GM19438 (cell line): ENCODE data around the gene C3orf20.

ENCODE experiments used
- ATAC-seq: cut with Tn5 transposase; IDR thresholded peaks from one replicate; pipeline ENCODE4 v1.9.1; 2021; ENCODE audit warnings: low read depth; ENCODE audit not compliant: unreplicated experiment

The C3orf20 gene

DNA sequence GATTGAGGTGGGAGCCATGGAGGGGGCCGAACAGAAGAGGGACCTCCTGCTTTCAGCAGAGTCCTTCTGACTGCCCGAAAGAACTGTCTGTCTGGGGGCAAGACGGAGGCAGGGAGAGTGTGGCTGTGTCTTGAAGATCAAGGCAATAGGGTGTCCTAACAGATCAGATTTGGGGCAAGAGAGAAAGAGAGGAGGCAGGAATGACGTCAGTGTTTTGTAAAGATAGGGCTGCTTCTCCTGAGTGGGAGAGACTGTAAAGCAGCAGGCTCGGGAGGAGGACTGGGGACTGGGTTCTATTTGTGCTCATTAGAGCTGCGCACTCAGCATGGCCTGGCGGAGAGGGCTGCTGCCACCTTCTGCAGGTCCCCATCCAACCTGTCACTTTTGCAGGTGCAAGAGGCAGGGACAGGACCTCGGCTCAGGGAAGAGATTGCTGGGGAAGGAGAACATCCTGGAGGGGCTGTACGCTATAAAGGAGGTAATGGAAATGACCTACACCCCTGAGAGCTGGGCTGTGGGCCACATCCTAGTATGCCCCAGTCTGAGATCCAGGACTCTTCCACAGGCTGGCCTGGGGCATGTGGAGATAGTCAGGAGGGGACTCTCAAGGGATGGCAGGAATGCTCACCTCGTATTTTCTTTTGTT lies 114.8 kb downstream of the C3orf20 start:
- no peak for ATAC-seq

DNA sequence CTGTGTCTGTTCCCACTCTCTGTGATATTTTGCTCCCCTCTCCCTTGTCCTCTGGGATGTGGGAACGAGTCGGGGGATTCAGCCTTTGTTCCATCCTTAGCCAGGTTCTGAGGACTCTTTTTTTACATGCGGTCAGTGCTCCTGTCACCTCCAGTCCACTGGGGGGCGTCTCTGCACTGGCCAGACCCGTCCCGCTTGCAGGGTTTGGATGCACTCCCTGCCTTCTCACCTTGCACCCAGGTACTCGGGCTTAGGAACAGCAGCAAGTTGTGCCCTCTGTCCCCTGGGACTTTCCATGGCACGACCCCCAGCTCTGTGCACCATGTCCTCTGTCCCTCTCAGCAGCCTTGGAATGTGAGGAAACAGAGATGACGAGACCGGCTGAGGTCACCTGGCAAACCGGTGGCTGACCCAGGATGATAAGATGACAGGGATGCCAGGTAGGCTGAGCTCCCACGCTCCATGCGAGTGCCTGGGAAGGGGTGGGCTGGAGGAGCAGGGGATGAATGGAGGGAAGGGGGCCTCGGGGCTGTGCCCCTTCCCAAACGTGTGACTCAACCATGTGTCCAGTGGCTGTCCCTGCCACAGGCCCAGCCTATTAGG lies 116.5 kb downstream of the C3orf20 start:
- ATAC-seq: no peak

DNA sequence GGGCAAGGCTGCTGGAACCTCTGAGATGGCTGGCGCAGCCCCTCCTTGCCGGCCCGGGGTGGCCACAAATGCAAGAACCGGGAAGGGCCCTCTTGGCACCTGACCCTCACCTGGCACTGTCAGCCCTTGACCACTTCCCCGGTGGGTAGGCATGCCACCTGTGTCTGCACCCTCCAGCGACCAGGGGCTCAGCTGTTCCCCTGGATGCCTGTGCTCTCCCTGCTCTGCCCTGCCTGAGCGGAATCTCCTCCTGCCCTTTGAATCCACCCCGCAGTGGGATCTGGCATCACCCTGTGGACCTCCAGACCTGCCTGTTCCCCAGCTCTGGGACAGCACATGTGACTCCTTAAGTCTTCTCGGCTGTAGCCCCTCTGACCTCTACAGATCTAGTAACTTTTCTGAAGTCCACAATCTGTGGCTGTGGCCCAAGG lies 117.8 kb downstream of the C3orf20 start:
- ATAC-seq: no peak

DNA sequence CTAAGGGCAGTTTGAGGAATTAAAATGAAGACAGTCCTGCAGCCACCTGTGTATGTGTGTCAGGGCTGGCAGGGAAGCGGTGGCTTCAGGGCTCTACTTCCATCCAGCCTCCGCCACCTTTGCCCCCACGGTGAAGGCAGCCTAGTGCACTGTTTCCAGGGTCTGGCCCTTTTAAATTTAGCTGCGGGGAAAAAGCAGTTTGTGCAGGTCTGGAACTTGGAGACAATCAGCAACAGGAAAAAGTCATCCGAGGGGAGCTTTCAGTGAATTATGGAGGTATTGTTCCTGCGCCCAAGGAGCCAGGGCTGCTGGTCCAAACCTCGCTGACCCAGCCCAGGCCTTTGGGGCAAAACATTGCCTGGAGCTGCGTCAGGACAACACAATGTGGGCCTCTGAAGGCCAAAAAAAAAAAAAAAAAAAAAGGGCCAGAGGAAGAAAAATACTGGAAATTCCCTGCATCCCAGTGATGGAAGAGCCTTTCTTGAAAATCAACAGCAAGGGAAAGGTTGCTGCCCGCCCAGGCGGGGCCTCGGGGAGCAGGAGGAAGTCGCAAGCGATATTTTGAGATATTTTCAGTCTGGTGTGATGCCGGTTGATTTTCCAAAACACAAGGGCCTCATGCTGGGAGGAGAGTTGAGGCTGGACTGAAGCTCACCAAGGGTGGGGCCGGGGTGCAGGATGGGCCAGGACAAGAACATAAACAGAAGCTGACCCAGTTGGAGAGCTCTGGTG lies 118.4 kb downstream of the C3orf20 start:
- no peak for ATAC-seq

DNA sequence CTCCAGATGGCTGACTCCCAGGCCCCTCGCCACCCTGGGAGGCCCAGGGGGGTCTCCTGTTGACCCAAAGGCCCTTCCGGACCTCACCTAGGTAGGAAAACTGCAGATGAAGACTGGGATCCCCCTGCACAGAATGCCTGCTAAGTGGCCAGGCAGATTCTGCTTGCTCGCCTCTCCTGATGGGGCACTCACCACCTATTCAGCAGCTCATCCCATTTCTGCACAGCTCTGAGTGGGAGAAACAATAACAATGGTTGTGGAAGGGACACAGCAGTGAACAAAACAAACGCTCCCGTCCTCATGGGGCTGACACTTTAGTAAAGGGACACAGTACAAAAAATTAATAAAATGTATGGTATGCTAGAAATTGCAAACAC lies 118.9 kb downstream of the C3orf20 start:
- no peak for ATAC-seq

DNA sequence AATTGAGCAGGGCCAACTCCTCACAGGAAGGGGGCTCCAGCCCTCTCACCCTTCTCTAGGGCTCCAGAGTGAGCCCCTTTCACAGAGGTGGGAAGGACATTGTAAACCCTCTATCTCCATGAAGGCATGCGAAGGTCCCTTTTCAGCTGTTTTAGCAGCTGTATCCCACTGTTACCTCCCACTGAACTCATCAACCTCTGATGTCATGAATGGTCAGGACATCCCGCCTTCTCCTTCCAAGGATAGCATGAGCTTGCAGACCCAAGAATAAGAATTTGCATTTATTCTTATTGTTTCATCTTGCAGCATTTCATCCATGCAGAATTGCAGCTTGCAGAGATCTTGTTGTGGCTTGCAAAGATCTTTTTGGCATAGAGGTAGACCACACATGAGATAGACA lies 119.5 kb downstream of the C3orf20 start:
- ATAC-seq: no peak

DNA sequence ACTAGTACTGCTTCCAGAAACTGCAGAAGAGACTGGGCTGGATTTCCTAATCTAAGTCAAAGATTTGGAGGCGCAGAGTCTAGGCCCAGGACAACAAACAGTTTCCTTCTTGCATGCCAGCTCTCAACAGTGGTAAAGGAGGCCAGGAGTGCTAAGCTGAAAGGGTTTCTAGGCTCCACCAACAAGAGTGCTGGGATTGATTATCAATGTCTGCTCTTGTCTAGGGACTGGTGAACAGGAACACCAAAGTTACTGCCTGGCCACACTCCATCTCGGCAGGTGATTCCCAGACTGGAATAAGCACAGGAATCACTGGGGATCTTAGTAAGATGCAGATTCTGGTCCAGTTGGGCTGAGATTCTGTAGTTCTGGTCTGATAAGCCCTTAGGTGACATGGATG lies 121.1 kb downstream of the C3orf20 start:
- ATAC-seq: no peak

DNA sequence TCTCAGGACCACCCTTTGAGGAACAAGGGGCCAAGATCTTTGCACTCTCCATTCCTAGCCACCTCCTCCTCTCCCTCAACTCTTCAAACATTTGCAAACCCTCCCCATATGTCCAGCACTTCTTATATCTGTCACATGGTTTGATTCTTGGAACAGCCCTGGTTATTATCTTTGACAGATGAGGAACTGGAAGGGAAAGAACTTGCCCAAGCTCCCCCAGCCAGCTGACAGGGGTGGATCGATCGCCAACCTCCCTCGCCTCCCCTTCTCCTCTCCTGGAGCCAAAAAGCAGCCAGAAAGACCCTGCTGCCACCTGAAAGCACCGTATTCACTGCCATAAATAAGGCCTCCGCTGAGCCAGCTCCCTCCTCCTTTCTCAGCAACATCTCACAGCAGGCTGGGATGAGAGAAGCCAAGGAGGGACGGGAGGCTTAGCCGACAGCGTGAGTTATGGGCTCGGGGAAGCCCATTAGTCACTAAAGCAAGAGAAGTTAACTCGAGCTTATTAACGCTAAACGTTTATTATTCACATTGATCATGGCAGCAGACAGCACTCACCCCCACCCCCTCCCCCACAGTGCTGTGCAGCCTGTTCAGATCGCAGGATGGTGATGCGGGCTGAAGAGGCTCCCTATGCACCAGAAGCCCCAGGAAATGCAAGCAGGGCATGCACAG lies 121.6 kb downstream of the C3orf20 start:
- no peak for ATAC-seq

DNA sequence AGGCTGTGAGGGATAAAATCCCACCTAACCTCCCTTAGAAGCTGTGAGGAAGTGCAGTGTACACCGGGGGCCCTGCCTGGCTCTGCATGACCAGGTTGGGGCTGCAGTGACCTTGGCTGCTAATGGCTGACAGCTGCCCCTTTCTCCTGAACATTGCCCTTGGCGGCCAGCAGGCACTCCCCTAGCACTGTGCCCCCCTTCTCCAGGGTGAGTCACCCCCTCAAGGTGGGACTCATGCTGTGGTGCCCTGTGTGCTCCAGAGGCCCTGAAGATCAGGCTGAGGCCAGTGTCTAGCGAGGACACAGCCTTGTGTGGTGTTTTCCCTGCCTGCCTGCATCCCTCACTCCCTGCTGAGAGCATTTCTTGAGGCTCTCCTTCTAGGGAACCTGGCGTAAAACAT lies 122.8 kb downstream of the C3orf20 start:
- no peak for ATAC-seq

DNA sequence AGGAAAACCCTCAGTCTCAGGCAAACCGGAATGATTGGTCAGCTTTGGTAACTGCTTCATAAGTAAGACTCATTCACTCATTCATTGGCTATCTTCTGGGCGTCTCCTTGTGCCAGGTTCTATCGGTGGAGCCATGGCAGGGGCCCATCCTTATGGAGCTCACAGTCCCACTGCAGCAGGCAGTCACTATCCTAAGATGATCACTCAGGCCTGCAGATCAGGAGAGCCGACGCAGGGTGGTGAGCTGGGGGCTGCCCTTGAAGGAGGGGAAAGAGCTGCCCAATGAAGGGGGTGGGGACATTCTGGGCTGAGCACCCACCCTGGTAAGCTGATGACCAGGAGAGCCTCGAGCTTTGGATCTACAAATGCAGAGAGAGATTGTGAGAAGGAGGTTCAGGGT lies 123.3 kb downstream of the C3orf20 start:
- ATAC-seq: no peak

DNA sequence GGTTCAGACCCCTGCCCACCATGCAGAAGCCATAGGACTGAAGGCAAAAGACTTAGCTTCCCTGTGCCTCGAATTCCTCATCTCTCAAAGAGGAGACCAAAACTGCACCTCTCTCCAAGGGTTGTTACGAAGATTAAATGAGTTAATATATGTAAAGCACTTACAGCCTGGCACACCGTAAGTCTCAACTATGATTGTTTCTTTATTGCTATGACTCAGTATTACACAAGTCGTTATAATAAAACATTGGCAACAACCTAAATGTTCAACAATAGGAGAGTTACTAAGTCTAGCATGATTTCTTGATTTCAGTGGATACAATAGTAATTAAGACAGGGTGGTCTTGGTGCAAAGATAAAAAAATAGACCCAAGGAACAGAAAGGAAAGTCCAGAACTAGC lies 124.2 kb downstream of the C3orf20 start:
- ATAC-seq: no peak

DNA sequence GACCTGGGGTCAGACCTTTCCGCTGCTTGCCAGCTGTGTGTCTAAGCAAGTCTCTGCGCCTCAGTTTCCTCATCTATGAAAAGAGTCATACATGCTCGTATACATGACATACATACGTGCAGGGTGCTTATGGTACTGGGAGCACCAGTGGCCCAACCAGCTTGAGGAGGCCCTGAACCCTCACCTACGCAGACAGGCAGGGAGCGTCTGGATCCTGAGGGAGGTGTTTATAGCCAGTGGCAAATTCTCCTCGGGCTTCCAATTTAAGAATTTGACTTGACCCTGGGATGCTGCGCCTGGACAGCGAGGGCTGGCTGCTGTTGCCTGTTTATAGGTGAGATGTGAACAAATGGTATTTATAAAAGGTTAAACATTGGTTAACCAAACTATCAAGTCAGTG lies 126.1 kb downstream of the C3orf20 start:
- ATAC-seq: no peak

DNA sequence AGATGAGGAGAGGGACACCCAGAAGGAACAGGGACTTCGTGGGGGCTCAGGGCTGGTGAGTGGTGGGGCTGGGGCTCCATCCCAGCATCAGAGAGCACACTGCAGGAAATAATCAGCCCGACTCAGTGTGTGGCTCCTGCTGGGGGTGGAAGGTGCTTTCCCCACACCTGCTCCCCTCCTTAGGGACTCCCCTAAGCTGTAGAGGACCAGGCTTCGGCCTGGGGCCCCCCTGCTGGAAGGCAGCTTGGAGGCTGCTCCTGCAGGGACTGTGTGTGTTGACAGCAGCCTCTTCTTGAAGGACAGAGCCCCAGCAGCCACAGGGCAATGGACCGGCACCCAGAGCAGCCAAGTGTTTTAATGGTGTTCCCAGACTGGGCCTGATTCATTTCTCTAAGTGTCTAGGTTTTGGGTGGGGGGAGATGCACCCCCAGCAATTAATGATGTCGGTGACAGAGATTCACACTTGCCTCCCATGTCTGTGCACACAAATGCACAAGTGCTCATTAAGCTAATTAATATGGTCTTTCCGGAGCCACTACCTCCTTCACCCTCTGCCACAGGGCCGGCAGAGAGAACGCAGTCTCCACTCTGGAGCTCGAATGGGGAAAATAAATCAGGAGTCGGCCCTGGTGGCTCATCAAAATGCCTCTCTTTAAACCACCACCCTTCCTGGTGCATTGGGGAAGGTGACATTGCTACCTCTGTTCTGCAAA lies 126.9 kb downstream of the C3orf20 start:
- no peak for ATAC-seq

DNA sequence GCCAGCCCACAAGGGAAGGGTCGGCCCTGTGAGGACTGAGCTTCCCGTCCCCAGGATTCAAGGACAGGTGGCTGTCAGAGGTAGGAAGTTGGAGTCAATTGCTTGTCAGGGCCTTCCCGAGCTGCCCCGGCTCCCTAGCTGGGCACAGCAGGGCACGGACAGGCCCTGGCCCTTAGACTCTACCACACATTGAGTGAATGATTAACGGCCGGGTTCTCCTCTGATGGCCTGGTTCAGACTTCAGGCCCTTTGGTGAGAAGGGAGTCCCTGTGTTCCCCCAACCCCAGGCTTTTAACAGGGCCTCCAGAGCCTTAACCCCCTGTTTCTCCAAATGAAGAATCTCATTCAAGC lies 127.4 kb downstream of the C3orf20 start:
- no peak for ATAC-seq

DNA sequence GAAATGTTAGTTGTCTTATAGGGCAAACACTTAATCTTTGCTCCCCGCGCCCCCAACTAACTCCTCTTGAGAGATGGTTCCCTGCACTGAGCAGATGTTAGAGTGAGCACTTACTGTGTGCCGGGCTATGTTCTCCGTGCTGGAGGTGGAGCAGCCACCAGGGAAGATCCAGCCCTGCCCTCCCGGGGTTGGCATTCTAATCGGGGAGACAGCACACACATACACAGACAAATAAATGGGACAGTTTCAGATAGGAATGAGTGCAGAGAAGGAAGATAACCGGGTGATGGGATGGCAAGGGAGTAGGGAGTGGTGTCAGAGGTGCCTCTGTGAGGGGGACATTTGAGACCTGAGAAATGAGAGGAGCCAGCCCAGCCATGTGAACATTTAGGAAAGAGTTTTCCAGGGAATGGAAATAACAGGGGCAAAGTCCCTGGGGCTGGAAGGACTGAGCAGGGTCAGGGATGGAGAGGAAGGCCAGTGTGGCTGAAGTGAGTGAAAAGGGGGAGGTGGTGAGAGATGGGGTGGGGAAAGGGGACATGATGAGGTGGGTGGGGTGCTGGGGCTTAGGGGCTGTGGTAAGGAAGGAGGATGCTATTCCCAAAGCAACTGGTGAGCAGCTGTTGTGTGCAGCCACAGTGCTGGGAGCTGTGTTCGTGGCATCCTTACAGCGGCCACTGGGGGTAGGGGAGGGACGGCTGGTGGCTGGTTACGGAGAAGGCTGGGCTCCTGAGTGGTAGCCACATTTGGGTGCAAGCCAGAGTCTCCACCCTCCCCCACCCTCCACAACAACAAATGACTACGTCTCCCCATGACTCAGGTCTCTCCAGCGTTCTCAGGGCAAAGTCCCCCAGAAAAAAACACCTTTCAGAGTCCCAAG lies 128.4 kb downstream of the C3orf20 start:
- no peak for ATAC-seq

DNA sequence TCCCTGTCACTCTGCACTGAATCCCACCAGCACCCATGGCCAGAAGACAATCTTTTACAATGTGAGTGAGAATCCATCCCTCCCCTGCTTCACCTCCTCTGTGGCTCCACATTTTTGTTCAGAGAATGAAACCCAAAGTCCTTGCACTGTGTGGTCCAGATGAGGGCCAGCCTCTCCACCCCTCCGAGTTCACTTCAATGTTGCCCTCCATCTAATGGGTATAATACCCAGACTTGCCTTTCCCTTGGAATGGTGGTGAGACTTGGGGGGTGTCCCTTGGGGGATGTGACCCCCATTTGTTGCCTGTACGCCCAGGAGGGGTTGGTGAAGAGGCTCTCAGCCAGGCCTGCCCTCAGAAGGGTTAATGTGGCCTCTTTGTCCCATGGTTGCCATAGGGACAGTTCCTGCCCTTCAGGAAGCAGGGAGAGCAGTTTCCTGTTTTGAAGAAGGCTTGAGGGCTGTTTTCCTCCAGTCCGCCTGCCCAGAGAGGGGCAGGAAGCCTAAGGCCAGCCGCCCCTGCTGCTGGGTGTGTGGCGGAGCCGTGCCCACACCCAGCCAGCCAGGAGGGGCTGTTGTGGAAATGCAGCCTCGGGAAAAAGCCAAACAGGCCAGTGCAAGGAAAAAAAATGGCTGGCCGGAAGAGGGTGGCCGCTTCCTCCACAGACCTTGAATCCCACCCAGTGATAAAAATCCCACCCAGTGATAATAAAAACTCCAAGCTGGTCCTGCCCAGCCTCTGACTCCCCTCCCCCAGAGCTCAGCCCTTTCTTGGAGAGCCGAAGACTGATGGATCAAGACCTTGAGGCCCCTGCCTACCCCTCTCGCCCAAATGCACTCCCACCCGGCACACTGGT lies 129.3 kb downstream of the C3orf20 start:
- ATAC-seq: no peak

DNA sequence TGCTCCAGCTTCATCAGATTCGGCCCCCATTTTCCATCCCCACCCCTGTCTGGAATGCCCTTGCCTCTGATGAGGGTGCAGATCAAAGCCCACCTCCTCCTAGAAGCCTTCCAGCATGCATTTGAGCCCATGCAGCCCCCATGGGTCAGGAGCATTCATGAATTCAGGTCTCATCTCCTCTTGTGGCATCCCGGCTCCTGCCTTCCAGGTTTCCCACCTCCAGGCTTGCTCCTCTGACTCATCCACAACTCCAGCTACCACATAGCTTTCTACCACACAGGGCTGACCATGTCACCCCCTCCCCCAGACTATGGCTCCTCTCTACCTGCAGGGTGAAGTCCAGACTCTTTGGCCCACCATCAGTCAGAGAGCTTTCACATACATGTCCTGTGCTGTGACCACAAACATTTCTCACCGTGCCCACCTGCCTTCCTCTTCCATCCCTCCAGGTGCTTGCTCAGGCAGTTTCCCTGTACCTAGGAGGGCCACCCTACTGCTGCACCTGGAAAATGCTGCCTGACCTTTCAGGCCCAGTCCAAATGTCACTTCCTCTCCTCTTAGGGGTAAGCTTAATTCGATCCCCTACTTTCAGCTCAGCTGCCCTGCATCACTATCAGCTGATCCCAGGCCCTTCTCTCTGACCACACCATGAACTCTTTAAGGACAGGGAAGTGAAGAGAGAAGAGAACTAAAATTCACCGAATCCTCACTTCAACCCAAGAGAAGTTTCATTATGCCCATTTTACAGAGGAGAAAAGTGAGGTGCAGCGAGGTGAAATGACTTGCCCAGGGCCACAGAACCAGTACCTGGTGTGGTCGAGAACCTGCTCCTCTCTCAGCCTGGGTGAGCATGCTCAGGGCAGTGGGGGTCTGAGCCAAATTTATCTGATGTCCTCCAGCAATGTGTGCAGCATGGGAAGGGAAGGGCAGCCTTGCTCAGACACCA lies 130.2 kb downstream of the C3orf20 start:
- no peak for ATAC-seq

DNA sequence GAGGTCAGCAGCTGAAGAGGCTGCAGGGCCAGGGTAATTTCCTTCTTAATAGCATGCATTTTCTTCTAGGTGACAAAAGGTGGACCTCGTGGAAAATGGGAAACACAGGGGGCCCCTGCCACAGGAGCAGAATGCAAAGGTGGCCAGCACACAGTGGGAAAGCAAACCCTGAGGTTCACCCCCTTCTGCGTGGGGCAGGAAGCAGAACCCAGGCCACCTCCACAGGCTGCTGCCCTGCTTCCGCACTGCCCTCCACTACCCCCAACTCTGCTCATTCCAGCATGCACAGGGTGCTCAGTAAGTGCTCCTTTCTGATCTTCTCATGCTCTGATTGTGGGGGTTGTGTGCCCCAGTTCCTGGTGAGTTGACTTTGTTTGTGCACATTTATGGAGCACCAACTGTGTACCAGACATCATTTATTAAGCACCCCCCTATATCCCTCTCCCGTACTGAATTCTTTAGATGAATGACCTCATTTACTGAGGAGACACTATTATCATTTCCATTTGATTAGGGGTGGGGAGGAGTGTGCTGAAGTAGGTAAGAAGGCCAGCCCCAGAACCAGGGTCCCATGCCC lies 131.1 kb downstream of the C3orf20 start:
- no peak for ATAC-seq
